Ovary (tissue), 9 donors: ENCODE results near the gene BID. TPM values are rescaled to one million over a fixed set of nuclear protein-coding genes. Genes with fewer than 3 reads are reported as not detected.

ENCODE experiments used
- DNase-seq, 5 donors: peaks; one replicate each; pipeline ENCODE4 v3.0.0-alpha.2; 2019 to 2020
- H3K27ac ChIP-seq, 2 donors: fragments of 200-600 bp; one replicate each; pipeline versions ENCODE4 v1.5.1 to v1.8.0; 2019 to 2022
- H3K27me3 ChIP-seq: fragments of 200-600 bp; one replicate; pipeline ENCODE4 v1.8.0; 2022
- H3K36me3 ChIP-seq: fragments of 200-600 bp; sonication (generic); one replicate; pipeline ENCODE4 v1.5.1; 2019
- H3K4me1 ChIP-seq: one replicate; pipeline ENCODE4 v1.8.1; 2013; ENCODE audit warnings: mild to moderate bottlenecking, moderate library complexity; ENCODE audit not compliant: insufficient read depth
- H3K4me3 ChIP-seq: fragments of 200-600 bp; sonication (generic); one replicate; pipeline ENCODE4 v1.5.1; 2017
- H3K9me3 ChIP-seq, 2 donors: fragments of 200-600 bp in 1 of 2; sonication (generic) in 1 of 2; one replicate each; pipeline versions ENCODE4 v1.5.1 to v1.8.1; 2013 to 2019; ENCODE audit warnings: mild to moderate bottlenecking in 1 of 2, moderate library complexity in 1 of 2
- EP300 ChIP-seq: sonication (generic); formaldehyde crosslinking; IDR thresholded peaks from one replicate; pipeline ENCODE4 v1.6.1; 2017; ENCODE audit warnings: antibody characterized with exemption
- POLR2A ChIP-seq: fragments of 450-650 bp; IDR thresholded peaks from one replicate; pipeline ENCODE4 v1.6.1; 2017; ENCODE audit warnings: antibody characterized with exemption, mild to moderate bottlenecking, moderate library complexity
- WGBS, 3 donors: extraction: QIAGEN DNeasy Blood & Tissue Kit in 1 of 3; methylation state at CpG; one replicate each; pipeline versions ENCODE4 v1.1.5 to v1.1.7; 2013 to 2017; 5-methylcytosine and 5-hydroxymethylcytosine counted together
- intact Hi-C, 4 donors: fragments of 100-400 bp; cut with DNase I; formaldehyde crosslinking; loops; one replicate each; pipeline versions ENCODE4 v1.11.0 to v1.15.1; 2022 to 2023
- polyA plus RNA-seq, 2 donors: library from polyadenylated mRNA; stranded (reverse); fragments of 200-250 nt in 1 of 2; fragments of 350-450 nt in 1 of 2; fragmentation: Illumina TruSeq in 1 of 2; extraction: RNeasy Lipid Tissue Mini Kit (QIAGEN cat#74804) in 1 of 2; gene quantifications; one replicate each; pipeline ENCODE4 v1.2.3, GENCODE V29; 2013 to 2014
- total RNA-seq, 7 donors: library from RNA; depleted of rRNA in 2 of 7; stranded (reverse); fragments of >200 nt in 2 of 7; fragmentation: NEBNext Ultra II Directional in 3 of 7; extraction: Animal tissue kit (Norgen Biotek cat#: 25700) in 3 of 7; gene quantifications; one replicate each; pipeline versions ENCODE4 v1.1.0 to v1.2.4, GENCODE V29; 2016 to 2023
- TF ChIP-seq, protein P1 (sequence below), 3 donors: fragments of 450-650 bp in 2 of 3; fragments of 200-600 bp in 1 of 3; IDR thresholded peaks; one replicate each; pipeline versions ENCODE4 v1.5.1 to v1.8.0; 2016 to 2022; ENCODE audit warnings: antibody characterized with exemption in 3 of 3, mild to moderate bottlenecking in 1 of 3
- donor health status: DM: no; HTN: no; CAD: no; lungs with moderate emphysema.
- donor health status: DM: no; HTN: no; CAD: no.
- donor health status: Bipolar disorder and iron deficiency.
- donor health status: DM: yes; HTN: yes; CAD: no.
- donor health status: DM: no; HTN: no; CAD: no.
- donor health status: DM: yes; HTN: yes; CAD: no.

The BID gene
- total and polyA plus RNA-seq, 9 donors = 3.2 to 13.8 (median 6.1) TPM

DNA sequence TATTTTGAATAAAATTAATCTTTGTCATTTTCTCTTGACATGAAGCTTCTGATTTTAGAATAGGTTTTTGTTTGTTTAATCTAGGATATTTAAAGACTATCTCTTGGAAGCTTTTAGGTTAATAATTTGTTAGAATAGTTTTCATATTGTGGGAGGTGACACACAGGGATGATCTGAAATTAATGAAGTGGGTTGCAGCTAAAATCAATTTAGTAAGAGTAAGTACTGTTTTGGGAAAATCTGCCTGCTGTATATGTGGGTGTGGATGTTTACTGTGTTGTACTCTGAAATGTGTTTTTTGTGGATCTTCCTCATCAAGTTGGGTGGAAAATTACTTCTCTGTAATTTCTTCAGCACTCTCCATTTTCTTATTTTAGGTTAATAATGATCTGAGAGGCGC lies 67.3 kb downstream of the BID start:
- Histone ChIP-seq H3K27me3 (no peaks in the 10 kb centered on the region), H3K4me1 (peaks cover 1% of the 10 kb centered on the region), H3K4me3 (peak overlapping the region; percentile 13), H3K36me3 (no peaks in the 10 kb centered on the region), H3K9me3 (no peaks in the 10 kb centered on the region), H3K27ac (peak overlapping the region in 1 of 2 donors; percentile 14)
- DNase-seq = no peak
- whole genome bisulfite sequencing, 3 donors = 79 to 95% (median 86%) methylated on average over 1 of the region's 1 CpG
- TF ChIP-seq EP300 (no peak), POLR2A (no peak)
- TF ChIP-seq, protein P1, sequence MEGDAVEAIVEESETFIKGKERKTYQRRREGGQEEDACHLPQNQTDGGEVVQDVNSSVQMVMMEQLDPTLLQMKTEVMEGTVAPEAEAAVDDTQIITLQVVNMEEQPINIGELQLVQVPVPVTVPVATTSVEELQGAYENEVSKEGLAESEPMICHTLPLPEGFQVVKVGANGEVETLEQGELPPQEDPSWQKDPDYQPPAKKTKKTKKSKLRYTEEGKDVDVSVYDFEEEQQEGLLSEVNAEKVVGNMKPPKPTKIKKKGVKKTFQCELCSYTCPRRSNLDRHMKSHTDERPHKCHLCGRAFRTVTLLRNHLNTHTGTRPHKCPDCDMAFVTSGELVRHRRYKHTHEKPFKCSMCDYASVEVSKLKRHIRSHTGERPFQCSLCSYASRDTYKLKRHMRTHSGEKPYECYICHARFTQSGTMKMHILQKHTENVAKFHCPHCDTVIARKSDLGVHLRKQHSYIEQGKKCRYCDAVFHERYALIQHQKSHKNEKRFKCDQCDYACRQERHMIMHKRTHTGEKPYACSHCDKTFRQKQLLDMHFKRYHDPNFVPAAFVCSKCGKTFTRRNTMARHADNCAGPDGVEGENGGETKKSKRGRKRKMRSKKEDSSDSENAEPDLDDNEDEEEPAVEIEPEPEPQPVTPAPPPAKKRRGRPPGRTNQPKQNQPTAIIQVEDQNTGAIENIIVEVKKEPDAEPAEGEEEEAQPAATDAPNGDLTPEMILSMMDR (IDR thresholded peaks at IDR 0.05) = no peak
- intact Hi-C loops = no loop called here

DNA sequence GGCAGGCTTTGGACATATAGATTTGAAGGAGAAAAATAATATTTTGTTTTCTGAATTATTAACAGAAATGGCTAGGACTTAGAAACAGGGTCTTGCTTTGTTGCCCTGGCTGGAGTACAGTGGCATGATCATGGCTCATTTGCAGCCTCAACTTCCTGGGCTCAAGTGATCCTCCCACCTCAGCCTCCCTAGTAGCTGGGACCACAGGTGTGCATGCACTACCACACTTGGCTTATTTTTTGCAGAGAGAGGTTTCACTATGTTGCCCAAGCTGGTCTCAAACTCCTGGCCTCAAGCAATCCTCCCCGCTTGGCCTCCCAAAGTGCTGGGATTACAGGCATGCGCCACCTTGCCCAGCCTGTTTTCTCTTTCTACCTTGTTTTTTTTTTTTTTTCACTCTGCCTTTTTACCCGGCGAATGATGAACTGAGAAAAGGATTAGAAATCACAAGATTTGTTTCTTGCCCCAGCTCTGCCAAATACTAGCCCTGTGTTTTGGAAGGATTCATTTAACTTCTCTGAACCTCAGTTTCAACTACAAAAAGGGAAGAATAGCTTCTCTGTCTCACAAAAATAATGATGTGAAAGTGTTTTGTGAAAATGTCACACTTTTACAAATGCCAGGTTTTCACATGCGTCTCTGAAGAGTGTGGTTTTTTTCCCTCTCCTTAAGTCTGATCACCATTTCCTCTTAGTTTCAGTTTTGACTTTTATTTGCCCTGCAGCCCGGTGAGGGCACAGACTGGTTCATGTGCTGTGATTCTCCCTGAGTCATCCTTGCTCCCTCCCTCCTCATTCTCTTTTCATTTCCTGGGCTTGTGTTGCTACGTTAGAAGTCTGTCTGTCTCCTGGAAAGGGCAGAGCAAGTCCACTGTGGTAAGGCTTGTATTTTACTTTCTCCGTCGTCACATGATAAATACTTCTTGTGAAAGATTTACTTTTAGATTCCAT lies 68.0 kb downstream of the BID start:
- 27 to 32% (median 32%) methylated on average over 9 of the region's 9 CpGs for WGBS, 3 donors
- Histone ChIP-seq H3K36me3 (no peaks in the 10 kb centered on the region), H3K27me3 (no peaks in the 10 kb centered on the region), H3K27ac (peak overlapping the region in 1 of 2 donors; percentile 14), H3K4me1 (peaks cover 1% of the 10 kb centered on the region), H3K9me3 (no peaks in the 10 kb centered on the region), H3K4me3 (peak overlapping the region; percentile 21)
- intact Hi-C loops = no loop called here
- TF ChIP-seq EP300 (no peak), POLR2A (no peak)
- TF ChIP-seq, protein P1 (IDR thresholded peaks at IDR 0.05) = no peak
- peak in 2 of 5 donors; percentile 18 to 24 for DNase-seq

DNA sequence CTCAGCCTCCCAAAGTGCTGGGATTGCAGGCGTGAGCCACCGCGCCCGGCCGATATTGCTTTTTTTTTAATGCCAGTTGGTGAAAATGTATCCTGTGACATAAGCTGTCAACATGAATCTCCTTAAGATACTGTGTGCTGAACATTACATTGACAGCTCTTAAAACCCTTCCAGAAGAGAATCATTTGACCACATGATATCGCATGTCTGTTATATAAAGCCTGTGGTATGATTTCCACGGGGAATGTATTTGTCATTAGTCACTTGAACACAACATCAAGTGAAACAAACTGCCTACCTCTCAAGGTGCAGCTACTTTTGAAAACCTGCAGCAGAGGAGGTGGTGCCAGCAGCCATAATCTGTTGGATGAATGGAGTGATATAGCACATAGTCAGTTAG lies 68.7 kb downstream of the BID start:
- DNase-seq = no peak
- WGBS, 3 donors = 97 to 98% (median 97%) methylated on average over 7 of the region's 7 CpGs
- Histone ChIP-seq H3K4me1 (peaks cover 1% of the 10 kb centered on the region), H3K36me3 (no peaks in the 10 kb centered on the region), H3K27ac (no peak overlapping the region), H3K4me3 (no peak overlapping the region), H3K9me3 (no peaks in the 10 kb centered on the region), H3K27me3 (no peaks in the 10 kb centered on the region)
- intact Hi-C loops = no loop called here
- no peak for TF ChIP-seq EP300
- no peak for TF ChIP-seq POLR2A
- TF ChIP-seq, protein P1 (IDR thresholded peaks at IDR 0.05) = no peak

DNA sequence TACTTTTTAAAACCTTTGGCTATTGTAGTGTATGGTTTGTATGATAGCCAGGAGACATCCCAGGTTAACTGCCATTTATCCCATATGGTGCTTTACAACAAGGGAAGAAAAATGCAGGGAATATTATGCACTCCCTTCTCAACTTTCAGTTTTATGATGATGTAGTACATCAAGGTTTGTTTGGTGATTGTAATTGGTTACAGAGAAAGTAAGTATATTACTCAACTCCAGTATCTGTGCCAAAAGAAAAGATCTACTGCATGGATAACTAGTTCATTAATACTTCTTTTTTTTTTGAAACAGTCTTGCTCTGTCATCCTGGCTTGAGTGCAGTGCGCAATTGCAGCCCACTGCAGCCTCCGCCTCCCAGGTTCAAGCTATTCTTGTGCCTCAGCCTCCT lies 70.5 kb downstream of the BID start:
- intact Hi-C loops = no loop called here
- 96 to 99% (median 98%) methylated on average over 2 of the region's 2 CpGs for WGBS, 3 donors
- no peak for DNase-seq

More for the DNA sequence above, 70.5 kb downstream of the BID start:
- Histone ChIP-seq H3K9me3 (no peaks in the 10 kb centered on the region), H3K27me3 (no peaks in the 10 kb centered on the region), H3K36me3 (no peaks in the 10 kb centered on the region), H3K4me1 (peaks cover 1% of the 10 kb centered on the region), H3K4me3 (no peak overlapping the region), H3K27ac (no peak overlapping the region)
- TF ChIP-seq EP300 (no peak), POLR2A (no peak)
- TF ChIP-seq, protein P1 (IDR thresholded peaks at IDR 0.05) = no peak
